Activated B cell treated with CpG ODN at 0.5 μM for 24 hours (primary cell): Measurements from ENCODE around the gene GSG1L. TPM values are rescaled to one million over a fixed set of nuclear protein-coding genes. Genes with fewer than 3 reads are reported as not detected.

Experiments used
- ATAC-seq: fragments of 200-7000 bp; cut with Tn5 transposase; one replicate; pipeline ENCODE4 v1.10.0; 2021; ENCODE audit warnings: low read depth, mild to moderate bottlenecking, moderate library complexity
- CTCF ChIA-PET: fragments of 350-600 bp; sonication (Branson Sonifier 250); formaldehyde crosslinking; loops from one replicate; lab custom pipeline; 2021; ENCODE audit warnings: antibody characterized with exemption; lab: Charles Lee
- POLR2A ChIA-PET: fragments of 350-600 bp; sonication (Branson Sonifier 250); formaldehyde crosslinking; loops from one replicate; lab custom pipeline; 2021; ENCODE audit warnings: antibody characterized with exemption; lab: Charles Lee
- DNase-seq: peaks from one replicate; pipeline ENCODE4 v3.0.0; 2022
- H3K27ac Mint-ChIP-seq: one replicate; pipeline ENCODE4 v1.8.0; 2020; ENCODE audit warnings: mixed read lengths
- H3K27me3 Mint-ChIP-seq: one replicate; pipeline ENCODE4 v1.8.0; 2021; ENCODE audit warnings: mixed read lengths
- H3K36me3 Mint-ChIP-seq: one replicate; pipeline ENCODE4 v1.8.0; 2021; ENCODE audit warnings: low read depth, mixed read lengths
- H3K4me1 Mint-ChIP-seq: one replicate; pipeline ENCODE4 v1.8.0; 2021; ENCODE audit warnings: mixed read lengths
- H3K4me3 Mint-ChIP-seq: one replicate; pipeline ENCODE4 v1.8.0; 2020; ENCODE audit warnings: mild to moderate bottlenecking, mixed read lengths
- H3K9me3 Mint-ChIP-seq: one replicate; pipeline ENCODE4 v1.8.0; 2020; ENCODE audit warnings: mixed read lengths
- intact Hi-C: fragments of 100-400 bp; cut with micrococcal nuclease; formaldehyde crosslinking; loops from one replicate; pipeline ENCODE4 v1.15.1; 2024
- total RNA-seq: library from RNA; stranded (reverse); gene quantifications from 2 replicates; pipeline ENCODE4 v1.2.3, GENCODE V29; 2022
- TF ChIP-seq, protein P1 (sequence below): fragments of 200-600 bp; IDR thresholded peaks from one replicate; pipeline ENCODE4 v1.8.0; 2022; ENCODE audit warnings: antibody characterized with exemption, mild to moderate bottlenecking

The GSG1L gene
- total RNA-seq, 1 donor from 2014 or later, result not detected

DNA sequence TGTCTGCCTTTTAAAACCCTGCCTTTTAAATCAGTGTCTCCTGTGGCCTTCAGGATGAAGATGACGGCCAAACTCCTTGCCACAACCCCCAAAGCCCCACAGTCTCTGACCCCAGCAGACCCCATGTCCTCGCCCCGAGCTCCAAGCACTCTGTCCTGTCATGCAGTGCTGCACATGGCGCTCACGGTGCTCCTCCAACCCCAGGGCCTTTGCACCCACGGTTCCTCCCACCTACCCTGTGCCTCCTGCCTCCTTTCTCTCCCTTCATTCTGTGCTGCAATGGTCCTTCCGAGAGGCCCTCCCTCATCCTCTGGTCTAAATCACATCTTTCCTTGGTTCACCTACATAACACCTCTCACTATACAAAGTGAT, 278.2 kb downstream of the GSG1L start:
- ChIA-PET CTCF (no interaction called here), POLR2A (interaction anchor here (0.5 kb wide), 1 partner anchor 96 kb away, joined by 5 read pairs; no protein-coding TSS in a partner anchor)
- intact Hi-C loops, result no loop called here
- Mint-ChIP-seq H3K27ac (no peak overlapping the region), H3K27me3 (no peaks in the 10 kb centered on the region), H3K9me3 (no peaks in the 10 kb centered on the region), H3K4me1 (no peaks in the 10 kb centered on the region), H3K36me3 (no peaks in the 10 kb centered on the region), H3K4me3 (no peak overlapping the region)
- TF ChIP-seq, protein P1, sequence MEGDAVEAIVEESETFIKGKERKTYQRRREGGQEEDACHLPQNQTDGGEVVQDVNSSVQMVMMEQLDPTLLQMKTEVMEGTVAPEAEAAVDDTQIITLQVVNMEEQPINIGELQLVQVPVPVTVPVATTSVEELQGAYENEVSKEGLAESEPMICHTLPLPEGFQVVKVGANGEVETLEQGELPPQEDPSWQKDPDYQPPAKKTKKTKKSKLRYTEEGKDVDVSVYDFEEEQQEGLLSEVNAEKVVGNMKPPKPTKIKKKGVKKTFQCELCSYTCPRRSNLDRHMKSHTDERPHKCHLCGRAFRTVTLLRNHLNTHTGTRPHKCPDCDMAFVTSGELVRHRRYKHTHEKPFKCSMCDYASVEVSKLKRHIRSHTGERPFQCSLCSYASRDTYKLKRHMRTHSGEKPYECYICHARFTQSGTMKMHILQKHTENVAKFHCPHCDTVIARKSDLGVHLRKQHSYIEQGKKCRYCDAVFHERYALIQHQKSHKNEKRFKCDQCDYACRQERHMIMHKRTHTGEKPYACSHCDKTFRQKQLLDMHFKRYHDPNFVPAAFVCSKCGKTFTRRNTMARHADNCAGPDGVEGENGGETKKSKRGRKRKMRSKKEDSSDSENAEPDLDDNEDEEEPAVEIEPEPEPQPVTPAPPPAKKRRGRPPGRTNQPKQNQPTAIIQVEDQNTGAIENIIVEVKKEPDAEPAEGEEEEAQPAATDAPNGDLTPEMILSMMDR, result no peak
- DNase-seq (no peak), ATAC-seq (no peak)

DNA sequence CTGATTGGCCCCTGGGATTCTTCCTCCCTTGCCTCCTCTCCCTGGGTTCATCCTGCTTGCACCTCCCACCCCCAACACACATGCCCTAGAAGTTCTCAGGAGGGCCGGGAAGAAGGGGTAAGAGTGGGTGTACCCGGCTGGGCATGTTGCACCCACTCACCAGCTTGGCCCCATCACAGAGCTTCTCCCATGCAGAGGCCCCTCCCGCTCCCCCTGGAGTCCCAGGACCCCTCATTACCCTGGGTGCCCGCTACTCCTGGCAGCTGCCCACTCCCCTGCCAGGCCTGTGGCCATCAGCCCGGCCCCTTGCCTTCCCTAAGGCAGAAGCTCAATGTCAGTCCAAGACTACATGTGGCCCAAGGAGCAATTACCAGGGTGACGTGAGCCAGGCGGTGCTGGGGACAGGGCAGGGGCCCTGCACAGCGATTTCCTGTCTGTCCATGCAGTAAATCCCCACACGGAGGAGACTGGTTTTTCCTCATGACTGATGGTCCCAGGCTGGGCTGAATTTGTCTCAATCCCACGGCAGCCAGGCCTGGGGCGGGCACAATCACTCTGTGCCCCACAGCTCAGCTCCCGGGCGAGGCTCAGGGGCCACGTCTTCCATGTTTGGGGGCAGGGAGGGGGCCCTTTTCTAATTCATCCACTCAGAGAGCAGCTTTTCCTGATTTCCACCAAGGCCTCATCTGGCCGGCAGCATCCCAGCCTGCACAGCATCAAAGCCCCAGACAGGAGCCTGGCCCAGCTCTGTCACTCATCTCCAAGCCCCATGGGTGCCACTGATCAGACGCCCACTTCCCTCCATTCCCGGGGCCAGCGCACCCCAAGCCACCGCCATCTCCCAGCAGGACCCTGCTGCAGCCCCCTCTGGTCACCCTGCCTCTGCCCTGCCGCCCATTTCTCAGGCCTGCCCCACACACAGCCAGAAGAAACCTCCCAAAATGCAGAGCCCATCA, 278.9 kb downstream of the GSG1L start:
- TF ChIP-seq, protein P1, result no peak
- intact Hi-C loops, result no loop called here
- Mint-ChIP-seq H3K9me3 (no peaks in the 10 kb centered on the region), H3K27me3 (no peaks in the 10 kb centered on the region), H3K4me3 (no peak overlapping the region), H3K36me3 (peaks cover 1% of the 10 kb centered on the region), H3K4me1 (no peaks in the 10 kb centered on the region), H3K27ac (no peak overlapping the region)
- no peak for ATAC-seq
- POLR2A ChIA-PET, result no interaction called here
- DNase-seq, result no peak
- CTCF ChIA-PET, result no interaction called here

DNA sequence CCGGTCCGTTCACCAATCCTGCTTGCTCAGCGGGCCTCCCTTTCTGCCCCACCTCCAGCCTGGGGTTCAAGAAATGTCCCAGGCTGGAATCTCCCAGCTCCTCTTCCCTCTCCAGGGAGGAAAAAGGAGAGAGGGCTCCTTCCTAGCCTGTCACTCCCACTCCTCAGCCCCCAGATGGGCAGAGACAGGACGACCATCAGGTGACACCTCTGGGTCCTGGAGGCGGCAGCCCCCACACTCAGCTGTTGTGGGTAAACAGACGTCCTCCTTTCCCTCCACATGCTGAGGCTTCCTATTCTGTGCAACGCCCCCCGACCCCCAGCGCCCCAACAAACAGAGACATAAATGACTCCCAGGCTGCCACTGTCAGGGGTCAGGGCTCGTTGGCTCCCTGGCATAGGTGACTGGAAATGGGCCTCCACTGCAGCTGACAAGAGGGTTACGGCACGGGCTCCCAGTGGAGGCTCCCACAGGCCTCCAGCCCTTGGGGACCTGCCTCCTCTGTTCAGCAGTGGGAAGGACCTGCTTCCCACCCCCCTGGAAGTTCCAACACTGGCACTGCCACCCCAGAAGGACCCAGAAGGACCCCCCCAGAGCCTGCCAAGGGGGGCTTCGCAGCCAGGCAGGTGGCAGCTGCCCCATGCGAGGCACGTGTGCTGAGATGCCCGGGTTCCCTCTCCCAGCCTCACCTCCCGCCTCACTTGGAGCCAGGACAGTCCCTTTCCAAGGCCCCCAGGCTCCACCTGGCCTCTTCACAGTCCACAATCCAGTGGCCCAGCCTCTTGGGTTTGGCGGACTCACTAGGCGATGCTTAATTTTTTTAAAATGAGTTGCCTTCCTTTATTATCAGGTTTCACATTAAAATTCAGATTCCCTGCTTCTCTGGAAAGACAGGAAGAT, 281.3 kb downstream of the GSG1L start:
- Mint-ChIP-seq H3K4me1 (no peaks in the 10 kb centered on the region), H3K27me3 (no peaks in the 10 kb centered on the region), H3K4me3 (no peak overlapping the region), H3K27ac (no peak overlapping the region), H3K9me3 (no peaks in the 10 kb centered on the region), H3K36me3 (peaks cover 5% of the 10 kb centered on the region)
- intact Hi-C loops, result no loop called here
- TF ChIP-seq, protein P1, result no peak
- no peak for DNase-seq
- CTCF ChIA-PET, result no interaction called here
- ATAC-seq, result no peak
- POLR2A ChIA-PET, result no interaction called here

DNA sequence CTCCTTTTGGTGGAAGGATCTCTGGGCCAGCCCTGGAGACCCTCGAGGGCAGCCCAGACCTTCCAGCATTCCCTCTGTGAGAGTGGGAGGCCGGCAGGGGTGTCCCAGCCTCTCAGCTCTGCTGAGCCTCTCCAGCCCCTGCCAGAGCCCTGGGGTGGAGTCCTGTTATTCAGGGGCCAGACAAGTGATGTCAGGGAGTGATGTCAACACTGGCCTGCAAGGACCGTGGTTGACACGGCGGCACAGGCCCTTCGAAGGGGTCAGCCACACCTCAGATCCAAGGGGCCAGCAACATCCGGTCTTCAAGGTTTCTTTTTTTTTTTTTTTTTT, 282.4 kb downstream of the GSG1L start:
- no peaks in the 10 kb centered on the region for H3K27me3 Mint-ChIP-seq
- POLR2A ChIA-PET, result no interaction called here
- TF ChIP-seq, protein P1, result no peak
- no peaks in the 10 kb centered on the region for H3K4me1 Mint-ChIP-seq
- DNase-seq, result no peak
- no peak overlapping the region for H3K4me3 Mint-ChIP-seq
- H3K36me3 Mint-ChIP-seq, result peaks cover 8% of the 10 kb centered on the region
- no peak overlapping the region for H3K27ac Mint-ChIP-seq
- CTCF ChIA-PET, result no interaction called here
- intact Hi-C loops, result no loop called here
- ATAC-seq, result no peak
- no peaks in the 10 kb centered on the region for H3K9me3 Mint-ChIP-seq
